ENCODE data around the gene FANCE.

FANCE gene

GRCh38 chr6:35452183-35453090 lies at the start of gene FANCE:
Gene FANCE, plus strand, starts transcription at chr6:35452338. Its CDS starts 208 bp downstream, at chr6:35452546.
- peak within 1 kb of the TSS; percentile 87 for H3K4me3 ChIP-seq (ENCODE audit: low read depth, low read length)
- no peak for TF ChIP-seq CTCF (IDR thresholded peaks at IDR 0.05; ENCODE audit: low read depth, low read length, missing control alignments)
- DNase-seq (ENCODE audit: low read depth) = peak; percentile 76

- DNase-seq (ENCODE audit: low read depth) = no peak
- TF ChIP-seq CTCF (IDR thresholded peaks at IDR 0.05; ENCODE audit: low read depth, low read length, missing control alignments) = no peak
- H3K4me3 ChIP-seq (ENCODE audit: low read depth, low read length) = no peak overlapping the region
Measured at GRCh38 chr6:35402856-35403191, 49.3 kb upstream of the FANCE start.

- no peak for TF ChIP-seq CTCF (IDR thresholded peaks at IDR 0.05; ENCODE audit: low read depth, low read length, missing control alignments)
- H3K4me3 ChIP-seq (ENCODE audit: low read depth, low read length) = no peak overlapping the region
- DNase-seq (ENCODE audit: low read depth) = no peak
Measured at GRCh38 chr6:35403544-35404442, 48.3 kb upstream of the FANCE start.

GRCh38 chr6:35406711-35407485 lies 45.2 kb upstream of the FANCE start:
- no peak for DNase-seq (ENCODE audit: low read depth)
- H3K4me3 ChIP-seq (ENCODE audit: low read depth, low read length) = no peak overlapping the region
- no peak for TF ChIP-seq CTCF (IDR thresholded peaks at IDR 0.05; ENCODE audit: low read depth, low read length, missing control alignments)

GRCh38 chr6:35409245-35409644 lies 42.9 kb upstream of the FANCE start:
- DNase-seq (ENCODE audit: low read depth) = no peak
- H3K4me3 ChIP-seq (ENCODE audit: low read depth, low read length) = no peak overlapping the region
- no peak for TF ChIP-seq CTCF (IDR thresholded peaks at IDR 0.05; ENCODE audit: low read depth, low read length, missing control alignments)

GRCh38 chr6:35410131-35410530 lies 42.0 kb upstream of the FANCE start:
- DNase-seq (ENCODE audit: low read depth) = no peak
- no peak overlapping the region for H3K4me3 ChIP-seq (ENCODE audit: low read depth, low read length)
- TF ChIP-seq CTCF (IDR thresholded peaks at IDR 0.05; ENCODE audit: low read depth, low read length, missing control alignments) = no peak

All from GM12864 (cell line).